ENCODE measurements around the gene CD300A.

CD300A gene

GRCh38 chr17:74441537-74441936, 24.9 kb upstream of the CD300A start:
- DNase-seq = no peak

- no peak for DNase-seq
These were observed 24.2 kb upstream of the CD300A start for GRCh38 chr17:74442291-74442669.

- DNase-seq = peak; percentile 30
These were observed 23.5 kb upstream of the CD300A start for GRCh38 chr17:74442670-74443515.

GRCh38 chr17:74443516-74444296, 22.7 kb upstream of the CD300A start:
- DNase-seq = no peak

GRCh38 chr17:74444406-74444805, 22.0 kb upstream of the CD300A start:
- no peak for DNase-seq

GRCh38 chr17:74445158-74445557, 21.3 kb upstream of the CD300A start:
- no peak for DNase-seq

GRCh38 chr17:74446551-74447500, 19.6 kb upstream of the CD300A start:
- peak; percentile 45 for DNase-seq

GRCh38 chr17:74447628-74448159, 18.7 kb upstream of the CD300A start:
- no peak for DNase-seq

GRCh38 chr17:74448756-74449155, 17.7 kb upstream of the CD300A start:
- no peak for DNase-seq

GRCh38 chr17:74449306-74449705, 17.1 kb upstream of the CD300A start:
- DNase-seq = no peak

GRCh38 chr17:74449773-74450172, 16.7 kb upstream of the CD300A start:
- DNase-seq = no peak

- no peak for DNase-seq
These were observed 16.2 kb upstream of the CD300A start for GRCh38 chr17:74450231-74450630.

- no peak for DNase-seq
These were observed 15.5 kb upstream of the CD300A start for GRCh38 chr17:74450925-74451403.

GRCh38 chr17:74451557-74451956, 14.9 kb upstream of the CD300A start:
- DNase-seq = no peak

- DNase-seq = no peak
These were observed 14.2 kb upstream of the CD300A start for GRCh38 chr17:74452033-74452840.

GRCh38 chr17:74452841-74453661, 13.4 kb upstream of the CD300A start:
- DNase-seq = no peak

GRCh38 chr17:74453665-74454196, 12.7 kb upstream of the CD300A start:
- no peak for DNase-seq

GRCh38 chr17:74454197-74455024, 12.0 kb upstream of the CD300A start:
- DNase-seq = peak; percentile 87

- no peak for DNase-seq
These were observed 11.3 kb upstream of the CD300A start for GRCh38 chr17:74455025-74455545.

Measured in stimulated activated CD4-positive, alpha-beta T cell treated with anti-CD3 and anti-CD28 coated beads, Interleukin-15, amount 100 ng/mL, for 24 hours (primary cell).